Right lobe of liver (tissue), 4 donors: ENCODE data around the gene SMKR1.

Experiments used
- CTCF ChIP-seq, 4 donors: fragments of 200-600 bp in 3 of 4; fragments of 450-650 bp in 1 of 4; IDR thresholded peaks; one replicate each; pipeline versions ENCODE4 v1.5.1 to v1.8.0; 2016 to 2022; ENCODE audit warnings: antibody characterized with exemption in 4 of 4, mild to moderate bottlenecking in 2 of 4
- POLR2A ChIP-seq: fragments of 450-650 bp; IDR thresholded peaks from one replicate; pipeline ENCODE4 v1.6.1; 2017; ENCODE audit warnings: antibody characterized with exemption, mild to moderate bottlenecking
- donor health status: DM: no; HTN: no; CAD: no.
- donor health status: DM: no; HTN: no; CAD: no.
- donor health status: DM: no; HTN: yes; CAD: no.

DNA sequence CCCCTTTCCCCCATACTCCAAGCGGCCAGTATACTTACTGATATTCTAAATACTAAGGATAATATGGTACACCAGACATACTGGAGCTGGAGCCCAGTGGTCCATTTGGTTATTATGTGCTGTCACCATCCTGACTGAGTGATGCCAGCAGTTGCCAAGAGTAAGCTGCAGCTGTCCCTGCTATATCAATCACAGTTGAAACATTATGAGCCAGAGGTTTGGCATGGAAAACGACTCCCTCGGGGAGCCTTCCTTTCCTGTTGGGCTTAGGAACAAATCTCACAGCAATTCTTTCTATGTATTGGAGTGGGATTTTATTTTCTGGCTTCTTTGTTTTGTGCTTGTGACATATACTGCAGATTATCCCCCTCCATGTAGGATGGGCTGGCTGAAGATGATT, 35.5 kb upstream of the SMKR1 start:
- TF ChIP-seq CTCF (IDR thresholded peaks at IDR 0.05) (no peak), POLR2A (no peak)
